ENCODE results near the gene SLC39A8.

The SLC39A8 gene

GRCh38 chr4:102338405-102338804, 6.9 kb downstream of the SLC39A8 start:
- DNase-seq, result no peak

- no peak for DNase-seq
These were observed 9.7 kb downstream of the SLC39A8 start for GRCh38 chr4:102335616-102336015.

GRCh38 chr4:102334624-102335023, 10.7 kb downstream of the SLC39A8 start:
- no peak for DNase-seq

- no peak for DNase-seq
These were observed 11.5 kb downstream of the SLC39A8 start for GRCh38 chr4:102333787-102334186.

- no peak for DNase-seq
These were observed 17.2 kb downstream of the SLC39A8 start for GRCh38 chr4:102328045-102328444.

GRCh38 chr4:102326951-102327350, 18.3 kb downstream of the SLC39A8 start:
- no peak for DNase-seq

- DNase-seq, result no peak
These were observed 20.6 kb downstream of the SLC39A8 start for GRCh38 chr4:102324730-102325129.

- no peak for DNase-seq
These were observed 22.5 kb downstream of the SLC39A8 start for GRCh38 chr4:102322736-102323135.

- DNase-seq, result no peak
These were observed 23.9 kb downstream of the SLC39A8 start for GRCh38 chr4:102321260-102321995.

GRCh38 chr4:102319594-102319993, 25.7 kb downstream of the SLC39A8 start:
- DNase-seq, result no peak

- no peak for DNase-seq
These were observed 26.8 kb downstream of the SLC39A8 start for GRCh38 chr4:102318526-102318925.

- no peak for DNase-seq
These were observed 27.2 kb downstream of the SLC39A8 start for GRCh38 chr4:102318105-102318504.

GRCh38 chr4:102317459-102317858, 27.8 kb downstream of the SLC39A8 start:
- no peak for DNase-seq

GRCh38 chr4:102316585-102316984, 28.7 kb downstream of the SLC39A8 start:
- no peak for DNase-seq

GRCh38 chr4:102315532-102315931, 29.8 kb downstream of the SLC39A8 start:
- no peak for DNase-seq

- no peak for DNase-seq
These were observed 32.9 kb downstream of the SLC39A8 start for GRCh38 chr4:102312417-102312816.

- no peak for DNase-seq
These were observed 33.4 kb downstream of the SLC39A8 start for GRCh38 chr4:102311912-102312311.

GRCh38 chr4:102311407-102311806, 33.9 kb downstream of the SLC39A8 start:
- no peak for DNase-seq

- no peak for DNase-seq
These were observed 37.1 kb downstream of the SLC39A8 start for GRCh38 chr4:102308032-102308799.

- no peak for DNase-seq
These were observed 39.6 kb downstream of the SLC39A8 start for GRCh38 chr4:102305666-102306065.

- DNase-seq, result no peak
These were observed 42.5 kb downstream of the SLC39A8 start for GRCh38 chr4:102302762-102303161.

GRCh38 chr4:102301167-102301566, 44.1 kb downstream of the SLC39A8 start:
- DNase-seq, result no peak

- peak; percentile 16 for DNase-seq
These were observed 45.8 kb downstream of the SLC39A8 start for GRCh38 chr4:102299354-102300107.

- no peak for DNase-seq
These were observed 46.6 kb downstream of the SLC39A8 start for GRCh38 chr4:102298716-102299115.

Measured in stimulated activated CD4-positive, alpha-beta T cell treated with anti-CD3 and anti-CD28 coated beads, Interleukin-1b, Interleukin-23, amount 100 ng/mL, for 48 hours (primary cell).